Common myeloid progenitor, CD34-positive (primary cell): ENCODE data around the gene LPP.

ENCODE experiments used
- CTCF ChIA-PET: fragments of 350-600 bp; sonication (Branson Sonifier 250); formaldehyde crosslinking; loops from one replicate; lab custom pipeline; 2021; ENCODE audit warnings: antibody characterized with exemption; lab: Charles Lee
- POLR2A ChIA-PET: fragments of 350-600 bp; sonication (Branson Sonifier 250); formaldehyde crosslinking; loops from one replicate; lab custom pipeline; 2021; ENCODE audit warnings: antibody characterized with exemption; lab: Charles Lee
- DNase-seq, 3 donors: peaks; one replicate each; pipeline versions ENCODE4 v3.0.0 to v3.0.0-alpha.2; 2013
- H3K27ac ChIP-seq, 2 experiments: 1 replicate in 1 of 2; 2 replicates in 1 of 2; pipeline ENCODE4 v1.7.0; 2013; ENCODE audit warnings: inconsistent platforms in 2 of 2, low read length in 2 of 2, mild to moderate bottlenecking in 2 of 2, low read depth in 1 of 2, moderate library complexity in 1 of 2; ENCODE audit not compliant: severe bottlenecking in 2 of 2, insufficient read depth in 1 of 2, poor library complexity in 1 of 2
- H3K27me3 ChIP-seq, 5 experiments: replicated peaks in 2 of 5; 1 replicate in 3 of 5; 2 replicates in 2 of 5; pipeline versions ENCODE4 v1.6.1 to v1.7.0; 2013; ENCODE audit warnings: low read length in 4 of 5, mild to moderate bottlenecking in 2 of 5, moderate library complexity in 2 of 5, inconsistent platforms in 1 of 5; ENCODE audit not compliant: insufficient read depth in 5 of 5, control insufficient read depth in 4 of 5
- H3K36me3 ChIP-seq, 4 experiments: 1 replicate in 2 of 4; 2 replicates in 2 of 4; pipeline versions ENCODE4 v1.6.1 to v1.7.0; 2013; ENCODE audit warnings: low read length in 3 of 4, control low read depth in 1 of 4, mild to moderate bottlenecking in 1 of 4; ENCODE audit not compliant: control insufficient read depth in 4 of 4, insufficient read depth in 4 of 4
- H3K4me1 ChIP-seq, 4 experiments: 1 replicate in 3 of 4; 2 replicates in 1 of 4; pipeline versions ENCODE4 v1.6.1 to v1.7.1; 2013; ENCODE audit warnings: low read length in 3 of 4, mild to moderate bottlenecking in 3 of 4, control low read depth in 1 of 4, inconsistent platforms in 1 of 4, moderate library complexity in 1 of 4; ENCODE audit not compliant: control insufficient read depth in 4 of 4, insufficient read depth in 4 of 4; ENCODE audit errors: control extremely low read depth in 1 of 4
- H3K4me3 ChIP-seq, 7 experiments: 1 replicate in 4 of 7; 2 replicates in 3 of 7; pipeline versions ENCODE4 v1.5.1 to v1.7.0; 2013; ENCODE audit warnings: mild to moderate bottlenecking in 7 of 7, low read length in 6 of 7, moderate library complexity in 6 of 7, inconsistent platforms in 2 of 7, low read depth in 2 of 7, control low read depth in 1 of 7; ENCODE audit not compliant: insufficient read depth in 4 of 7, control insufficient read depth in 1 of 7; ENCODE audit errors: extremely low read depth in 1 of 7
- H3K9me3 ChIP-seq, 5 experiments: 1 replicate in 4 of 5; 2 replicates in 1 of 5; pipeline versions ENCODE4 v1.6.1 to v1.7.1; 2013; ENCODE audit warnings: low read length in 4 of 5, mild to moderate bottlenecking in 2 of 5, inconsistent platforms in 1 of 5, low read depth in 1 of 5, moderate library complexity in 1 of 5; ENCODE audit not compliant: control insufficient read depth in 4 of 5, insufficient read depth in 2 of 5; ENCODE audit errors: control extremely low read depth in 1 of 5
- WGBS: methylation state at CpG from one replicate; pipeline ENCODE4 v1.1.5; 2013; ENCODE audit not compliant: insufficient coverage; 5-methylcytosine and 5-hydroxymethylcytosine counted together

LPP gene

GRCh38 chr3:188473591-188474288, 319.8 kb downstream of the LPP start:
- H3K27ac ChIP-seq, result no peak overlapping the region
- no CpG with 5 or more reads among the region's 2 CpGs for WGBS
- no peaks in the 10 kb centered on the region for H3K36me3 ChIP-seq
- H3K9me3 ChIP-seq, result peaks cover 0 to 1% (median 0%) of the 10 kb centered on the region in 5 experiments
- no peaks in the 10 kb centered on the region for H3K27me3 ChIP-seq
- H3K4me3 ChIP-seq, result no peak overlapping the region
- POLR2A ChIA-PET, result no interaction called here
- no peaks in the 10 kb centered on the region for H3K4me1 ChIP-seq
- DNase-seq, result no peak
- CTCF ChIA-PET, result interaction anchor here (1.6 kb wide), 1 partner anchor 14 kb away, joined by 4 read pairs; no protein-coding TSS in a partner anchor

GRCh38 chr3:188476935-188477334, 323.0 kb downstream of the LPP start:
- H3K9me3 ChIP-seq, result peaks cover 0 to 6% (median 0%) of the 10 kb centered on the region in 5 experiments
- no peak overlapping the region for H3K27ac ChIP-seq
- no peaks in the 10 kb centered on the region for H3K4me1 ChIP-seq
- DNase-seq, result no peak
- H3K27me3 ChIP-seq, result no peaks in the 10 kb centered on the region
- ChIA-PET CTCF (no interaction called here), POLR2A (no interaction called here)
- 100% methylated on average over 3 of the region's 4 CpGs for WGBS
- no peaks in the 10 kb centered on the region for H3K36me3 ChIP-seq
- no peak overlapping the region for H3K4me3 ChIP-seq

DNA sequence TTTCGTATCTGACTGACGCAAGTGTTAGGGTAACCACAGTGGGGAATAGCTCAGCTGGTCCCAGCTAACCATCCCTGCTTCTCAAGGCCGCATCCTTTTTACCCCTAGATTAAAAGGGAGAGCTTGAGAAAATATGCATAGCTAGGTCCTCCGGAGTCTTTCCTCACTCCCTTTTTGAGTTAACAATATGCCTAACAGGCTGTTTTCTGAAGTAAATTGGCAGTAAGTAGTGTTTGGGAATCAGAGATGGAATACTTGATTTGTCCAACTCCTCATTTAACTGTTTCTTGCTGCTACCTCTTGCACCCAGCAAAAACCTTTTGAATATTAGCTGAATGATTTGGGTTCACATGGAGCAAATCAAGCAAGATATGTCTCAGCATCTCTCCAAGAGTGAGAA, 326.1 kb downstream of the LPP start:
- no peak overlapping the region for H3K4me3 ChIP-seq
- no peaks in the 10 kb centered on the region for H3K27me3 ChIP-seq
- POLR2A ChIA-PET, result interaction anchor here (0.8 kb wide), 1 partner anchor 73 kb away, joined by 3 read pairs; no protein-coding TSS in a partner anchor
- no peak for DNase-seq
- 100% methylated on average over 3 of the region's 4 CpGs for WGBS
- H3K4me1 ChIP-seq, result no peaks in the 10 kb centered on the region
- peaks cover 0 to 10% (median 0%) of the 10 kb centered on the region in 5 experiments for H3K9me3 ChIP-seq
- CTCF ChIA-PET, result interaction anchor here (0.6 to 1.9 kb wide), 3 partner anchors 13 to 765 kb away, joined by 3 to 4 read pairs (median 4); no protein-coding TSS in a partner anchor
- no peak overlapping the region for H3K27ac ChIP-seq
- H3K36me3 ChIP-seq, result peaks cover under 1 to 6% (median 4%) of the 10 kb centered on the region in 4 experiments

- Histone ChIP-seq H3K36me3 (peaks cover 3 to 11% (median 6%) of the 10 kb centered on the region in 4 experiments), H3K9me3 (peaks cover 0 to 10% (median 0%) of the 10 kb centered on the region in 5 experiments), H3K4me3 (no peak overlapping the region), H3K27ac (no peak overlapping the region), H3K27me3 (no peaks in the 10 kb centered on the region), H3K4me1 (no peaks in the 10 kb centered on the region)
- CTCF ChIA-PET, result interaction anchor here (1.0 kb wide), 1 partner anchor 15 kb away, joined by 3 read pairs; no protein-coding TSS in a partner anchor
- POLR2A ChIA-PET, result no interaction called here
- 100% methylated on average over 1 of the region's 4 CpGs for WGBS
- no peak for DNase-seq
Observed at GRCh38 chr3:188482929-188483328, 329.0 kb downstream of the LPP start.

DNA sequence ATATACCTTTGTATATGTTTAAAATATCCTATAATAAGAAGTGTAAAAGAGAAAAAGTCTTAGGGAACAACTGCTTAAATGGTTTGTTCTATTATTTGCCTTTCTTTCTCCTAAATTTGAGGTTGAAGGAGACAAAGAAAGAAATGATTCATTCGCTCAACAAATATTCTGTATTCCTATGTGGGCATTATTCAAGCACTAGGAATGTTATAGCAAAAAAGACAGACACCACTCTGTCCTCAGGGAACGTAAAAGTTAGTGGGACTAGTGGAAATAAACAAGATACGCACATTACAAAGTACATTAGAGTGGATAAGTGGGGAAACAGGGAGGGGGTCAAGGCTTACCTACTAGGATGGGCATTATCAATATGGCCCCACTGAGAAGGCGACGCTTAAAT, 332.2 kb downstream of the LPP start:
- Histone ChIP-seq H3K4me1 (peaks cover 0 to 7% (median 2%) of the 10 kb centered on the region in 4 experiments), H3K27me3 (no peaks in the 10 kb centered on the region), H3K9me3 (peaks cover 0 to 10% (median 0%) of the 10 kb centered on the region in 5 experiments), H3K27ac (no peak overlapping the region), H3K36me3 (peaks cover 3 to 11% (median 6%) of the 10 kb centered on the region in 4 experiments), H3K4me3 (no peak overlapping the region)
- 100% methylated on average over 4 of the region's 5 CpGs for WGBS
- DNase-seq, result no peak
- CTCF ChIA-PET, result no interaction called here
- POLR2A ChIA-PET, result no interaction called here

DNA sequence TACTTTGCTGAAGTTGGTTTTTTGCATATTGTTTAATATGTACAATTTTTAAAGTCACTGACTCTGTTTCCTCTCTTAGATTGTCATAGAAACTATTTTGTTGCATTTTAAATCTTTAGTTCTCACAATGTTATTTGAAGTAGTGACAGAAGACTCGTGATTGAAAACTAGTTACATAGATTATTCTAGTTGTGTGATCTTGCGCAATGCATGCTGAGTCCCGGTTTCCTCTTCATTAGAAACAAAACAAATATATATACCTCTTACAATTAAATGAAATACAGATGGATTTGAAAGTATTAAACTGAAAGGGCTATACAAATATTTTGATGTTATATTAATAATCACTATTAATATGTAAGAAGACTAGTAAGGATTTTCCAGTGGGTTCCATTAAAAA, 333.0 kb downstream of the LPP start:
- Histone ChIP-seq H3K4me1 (peaks cover 0 to 7% (median 2%) of the 10 kb centered on the region in 4 experiments), H3K9me3 (peaks cover 0 to 3% (median 0%) of the 10 kb centered on the region in 5 experiments), H3K36me3 (peaks cover 3 to 11% (median 6%) of the 10 kb centered on the region in 4 experiments), H3K4me3 (no peak overlapping the region), H3K27me3 (no peaks in the 10 kb centered on the region), H3K27ac (no peak overlapping the region)
- ChIA-PET CTCF (no interaction called here), POLR2A (no interaction called here)
- no peak for DNase-seq
- no CpG with 5 or more reads among the region's 3 CpGs for WGBS

DNA sequence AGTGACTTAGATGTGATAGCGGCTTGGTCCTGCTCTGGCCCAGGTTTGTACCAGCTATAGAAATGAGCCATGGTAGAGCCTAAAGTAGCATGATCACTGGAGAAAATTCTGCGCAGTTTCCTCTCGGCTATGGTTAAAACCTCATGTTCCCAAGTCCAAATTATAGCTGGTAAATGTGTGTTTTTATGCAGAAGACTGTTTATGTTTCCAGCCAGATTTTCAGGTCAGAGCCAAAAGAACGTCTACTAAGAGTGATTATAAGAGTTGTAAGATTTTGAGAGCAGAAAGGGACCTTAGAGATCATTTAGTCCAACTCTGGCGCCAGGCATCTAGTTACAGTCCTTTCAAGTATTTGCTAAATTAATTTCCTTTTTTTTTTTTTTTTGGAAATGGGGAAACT, 333.7 kb downstream of the LPP start:
- H3K9me3 ChIP-seq, result no peaks in the 10 kb centered on the region
- WGBS, result 96% methylated on average over 4 of the region's 5 CpGs
- no peaks in the 10 kb centered on the region for H3K27me3 ChIP-seq
- no peak overlapping the region for H3K27ac ChIP-seq
- ChIA-PET POLR2A (no interaction called here), CTCF (no interaction called here)
- peaks cover 0 to 7% (median 2%) of the 10 kb centered on the region in 4 experiments for H3K4me1 ChIP-seq
- no peak overlapping the region for H3K4me3 ChIP-seq
- H3K36me3 ChIP-seq, result peaks cover 3 to 11% (median 6%) of the 10 kb centered on the region in 4 experiments
- DNase-seq, result no peak
